ENCODE measurements around the gene ELP4.

Gene ELP4

GRCh38 chr11:31827455-31828206, 318.1 kb downstream of the ELP4 start:
- DNase-seq, result no peak

GRCh38 chr11:31828217-31828616, 318.6 kb downstream of the ELP4 start:
- no peak for DNase-seq

GRCh38 chr11:31830406-31830805, 320.8 kb downstream of the ELP4 start:
- no peak for DNase-seq

- no peak for DNase-seq
Measured at GRCh38 chr11:31834237-31834636, 324.7 kb downstream of the ELP4 start.

All from CD4-positive, alpha-beta T cell treated with Interleukin-17A for 1 hour (primary cell).